ENCODE data around the gene TPSD1. TPM values are rescaled to one million over a fixed set of nuclear protein-coding genes. Genes with fewer than 3 reads are reported as not detected.

TPSD1 gene
- total and polyA plus RNA-seq, 2 experiments from 2014 or later = not detected

GRCh38 chr16:1258906-1259759 lies 3.3 kb downstream of the TPSD1 start:
- Histone ChIP-seq H2AFZ (no peak overlapping the region), H4K20me1 (ENCODE audit: insufficient read depth, poor library complexity, severe bottlenecking) (no peaks in the 10 kb centered on the region), H3K4me2 (no peak overlapping the region), H3K79me2 (no peaks in the 10 kb centered on the region), H3K27me3 (peaks cover 8% of the 10 kb centered on the region), H3K4me3 (no peak overlapping the region), H3K36me3 (replicated peaks; ENCODE audit: insufficient read depth, low read depth) (no peaks in the 10 kb centered on the region), H3K9me2 (replicated peaks; ENCODE audit: insufficient read depth) (no peaks in the 10 kb centered on the region), H3K9me3 (ENCODE audit: low read depth) (no peaks in the 10 kb centered on the region), H3K4me1 (ENCODE audit: insufficient read depth) (no peaks in the 10 kb centered on the region), H3K27ac (no peak overlapping the region)
- no peak for DNase-seq (ENCODE audit: low spot score)
- TF ChIP-seq EZH2phosphoT487 (IDR thresholded peaks at IDR 0.05; ENCODE audit: low read depth, severe bottlenecking, unreplicated experiment) (no peak), EZH2 (IDR thresholded peaks at IDR 0.05; ENCODE audit: borderline replicate concordance) (no peak)
- TF ChIP-seq, protein P1, sequence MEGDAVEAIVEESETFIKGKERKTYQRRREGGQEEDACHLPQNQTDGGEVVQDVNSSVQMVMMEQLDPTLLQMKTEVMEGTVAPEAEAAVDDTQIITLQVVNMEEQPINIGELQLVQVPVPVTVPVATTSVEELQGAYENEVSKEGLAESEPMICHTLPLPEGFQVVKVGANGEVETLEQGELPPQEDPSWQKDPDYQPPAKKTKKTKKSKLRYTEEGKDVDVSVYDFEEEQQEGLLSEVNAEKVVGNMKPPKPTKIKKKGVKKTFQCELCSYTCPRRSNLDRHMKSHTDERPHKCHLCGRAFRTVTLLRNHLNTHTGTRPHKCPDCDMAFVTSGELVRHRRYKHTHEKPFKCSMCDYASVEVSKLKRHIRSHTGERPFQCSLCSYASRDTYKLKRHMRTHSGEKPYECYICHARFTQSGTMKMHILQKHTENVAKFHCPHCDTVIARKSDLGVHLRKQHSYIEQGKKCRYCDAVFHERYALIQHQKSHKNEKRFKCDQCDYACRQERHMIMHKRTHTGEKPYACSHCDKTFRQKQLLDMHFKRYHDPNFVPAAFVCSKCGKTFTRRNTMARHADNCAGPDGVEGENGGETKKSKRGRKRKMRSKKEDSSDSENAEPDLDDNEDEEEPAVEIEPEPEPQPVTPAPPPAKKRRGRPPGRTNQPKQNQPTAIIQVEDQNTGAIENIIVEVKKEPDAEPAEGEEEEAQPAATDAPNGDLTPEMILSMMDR (IDR thresholded peaks at IDR 0.05; ENCODE audit: poor library complexity) = no peak
- WGBS (ENCODE audit: low lambda C conversion rate, missing lambda C conversion rate) = 54% methylated on average over 41 of the region's 42 CpGs

- H3K36me3 ChIP-seq (replicated peaks; ENCODE audit: insufficient read depth, low read depth) = no peaks in the 10 kb centered on the region
- no peak overlapping the region for H3K4me3 ChIP-seq
- no peak overlapping the region for H3K27ac ChIP-seq
- H3K4me2 ChIP-seq = no peak overlapping the region
- no peak for TF ChIP-seq EZH2phosphoT487 (IDR thresholded peaks at IDR 0.05; ENCODE audit: low read depth, severe bottlenecking, unreplicated experiment)
- TF ChIP-seq, protein P1 (IDR thresholded peaks at IDR 0.05; ENCODE audit: poor library complexity) = no peak
- no peak for TF ChIP-seq EZH2 (IDR thresholded peaks at IDR 0.05; ENCODE audit: borderline replicate concordance)
- no peaks in the 10 kb centered on the region for H3K9me2 ChIP-seq (replicated peaks; ENCODE audit: insufficient read depth)
- no peak overlapping the region for H2AFZ ChIP-seq
- no peaks in the 10 kb centered on the region for H4K20me1 ChIP-seq (ENCODE audit: insufficient read depth, poor library complexity, severe bottlenecking)
- peaks cover 8% of the 10 kb centered on the region for H3K27me3 ChIP-seq
- no peaks in the 10 kb centered on the region for H3K4me1 ChIP-seq (ENCODE audit: insufficient read depth)
- 73% methylated on average over 11 of the region's 11 CpGs for WGBS (ENCODE audit: low lambda C conversion rate, missing lambda C conversion rate)
- H3K9me3 ChIP-seq (ENCODE audit: low read depth) = no peaks in the 10 kb centered on the region
- H3K79me2 ChIP-seq = no peaks in the 10 kb centered on the region
- no peak for DNase-seq (ENCODE audit: low spot score)
Measured at GRCh38 chr16:1259760-1260068, 3.8 kb downstream of the TPSD1 start.

GRCh38 chr16:1260101-1260680 lies 4.3 kb downstream of the TPSD1 start:
- Histone ChIP-seq H3K36me3 (replicated peaks; ENCODE audit: insufficient read depth, low read depth) (no peaks in the 10 kb centered on the region), H3K4me3 (no peak overlapping the region), H4K20me1 (ENCODE audit: insufficient read depth, poor library complexity, severe bottlenecking) (no peaks in the 10 kb centered on the region), H2AFZ (no peak overlapping the region), H3K9me3 (ENCODE audit: low read depth) (no peaks in the 10 kb centered on the region), H3K27ac (no peak overlapping the region), H3K9me2 (replicated peaks; ENCODE audit: insufficient read depth) (no peaks in the 10 kb centered on the region), H3K4me1 (ENCODE audit: insufficient read depth) (no peaks in the 10 kb centered on the region), H3K79me2 (no peaks in the 10 kb centered on the region), H3K27me3 (peaks cover 8% of the 10 kb centered on the region), H3K4me2 (no peak overlapping the region)
- WGBS (ENCODE audit: low lambda C conversion rate, missing lambda C conversion rate) = 91% methylated on average over 35 of the region's 36 CpGs
- TF ChIP-seq, protein P1 (IDR thresholded peaks at IDR 0.05; ENCODE audit: poor library complexity) = no peak
- TF ChIP-seq EZH2phosphoT487 (IDR thresholded peaks at IDR 0.05; ENCODE audit: low read depth, severe bottlenecking, unreplicated experiment) (no peak), EZH2 (IDR thresholded peaks at IDR 0.05; ENCODE audit: borderline replicate concordance) (no peak)
- no peak for DNase-seq (ENCODE audit: low spot score)
